ENCODE measurements around the gene HES2.

The HES2 gene

GRCh38 chr1:6414443-6414844 lies 5.3 kb downstream of the HES2 start:
- H3K79me1 ChIP-seq (ENCODE audit: low read length): no peaks in the 10 kb centered on the region
- peak; percentile 79 for DNase-seq
- H3K79me2 ChIP-seq (ENCODE audit: control insufficient read depth, insufficient read depth, low read length): no peaks in the 10 kb centered on the region
- no peak overlapping the region for H3K4me3 ChIP-seq (ENCODE audit: low read length)
- no peak overlapping the region for H2BK5ac ChIP-seq (ENCODE audit: low read length)
- WGBS (ENCODE audit: extremely low coverage, insufficient coverage, low lambda C conversion rate): no CpG with 5 or more reads among the region's 15 CpGs
- H3K23ac ChIP-seq (ENCODE audit: low read length): no peak overlapping the region
- no peak overlapping the region for H2BK15ac ChIP-seq (replicated peaks; ENCODE audit: low read depth)
- peak overlapping the region; percentile 6 for H3K56ac ChIP-seq (ENCODE audit: low read length)
- no peak overlapping the region for H2BK120ac ChIP-seq (ENCODE audit: low read depth, low read length)
- no peaks in the 10 kb centered on the region for H3K36me3 ChIP-seq (ENCODE audit: control insufficient read depth, insufficient read depth, low read length)
- H3K18ac ChIP-seq (ENCODE audit: low read length): no peak overlapping the region
- peaks cover 20% of the 10 kb centered on the region for H3K27me3 ChIP-seq (ENCODE audit: insufficient read depth, low read length, poor library complexity)
- H3K4me1 ChIP-seq (ENCODE audit: control insufficient read depth, low read depth, low read length): no peaks in the 10 kb centered on the region
- no peak overlapping the region for H3K9ac ChIP-seq (ENCODE audit: low read length)
- H3K4ac ChIP-seq (ENCODE audit: low read depth, low read length): no peak overlapping the region
- no peak overlapping the region for H2AK5ac ChIP-seq (ENCODE audit: low read length)
- H3K4me2 ChIP-seq (ENCODE audit: low read length): no peak overlapping the region
- no peak overlapping the region for H4K8ac ChIP-seq (ENCODE audit: low read depth, low read length)
- H4K5ac ChIP-seq (ENCODE audit: low read length): no peak overlapping the region
- H3K27ac ChIP-seq (ENCODE audit: low read depth, low read length): no peak overlapping the region

- Histone ChIP-seq H3K79me1 (ENCODE audit: low read length) (no peaks in the 10 kb centered on the region), H3K79me2 (ENCODE audit: control insufficient read depth, insufficient read depth, low read length) (no peaks in the 10 kb centered on the region), H4K5ac (ENCODE audit: low read length) (no peak overlapping the region), H3K23ac (ENCODE audit: low read length) (no peak overlapping the region), H2BK5ac (ENCODE audit: low read length) (no peak overlapping the region), H3K27me3 (ENCODE audit: insufficient read depth, low read length, poor library complexity) (peaks cover 7% of the 10 kb centered on the region), H3K27ac (ENCODE audit: low read depth, low read length) (no peak overlapping the region), H3K56ac (ENCODE audit: low read length) (no peak overlapping the region), H3K36me3 (ENCODE audit: control insufficient read depth, insufficient read depth, low read length) (no peaks in the 10 kb centered on the region), H2AK5ac (ENCODE audit: low read length) (no peak overlapping the region), H3K9ac (ENCODE audit: low read length) (no peak overlapping the region), H3K4me2 (ENCODE audit: low read length) (no peak overlapping the region), H3K18ac (ENCODE audit: low read length) (no peak overlapping the region), H2BK15ac (replicated peaks; ENCODE audit: low read depth) (no peak overlapping the region), H2BK120ac (ENCODE audit: low read depth, low read length) (no peak overlapping the region), H3K4me1 (ENCODE audit: control insufficient read depth, low read depth, low read length) (no peaks in the 10 kb centered on the region), H3K4me3 (ENCODE audit: low read length) (no peak overlapping the region), H4K8ac (ENCODE audit: low read depth, low read length) (no peak overlapping the region), H3K4ac (ENCODE audit: low read depth, low read length) (no peak overlapping the region)
- WGBS (ENCODE audit: extremely low coverage, insufficient coverage, low lambda C conversion rate): no CpG with 5 or more reads among the region's 6 CpGs
- no peak for DNase-seq
Measured at GRCh38 chr1:6412896-6413295, 6.8 kb downstream of the HES2 start.

GRCh38 chr1:6410248-6410893 lies 9.3 kb downstream of the HES2 start:
- H3K4me1 ChIP-seq (ENCODE audit: control insufficient read depth, low read depth, low read length): no peaks in the 10 kb centered on the region
- H2BK120ac ChIP-seq (ENCODE audit: low read depth, low read length): no peak overlapping the region
- H3K4ac ChIP-seq (ENCODE audit: low read depth, low read length): no peak overlapping the region
- no peaks in the 10 kb centered on the region for H3K79me1 ChIP-seq (ENCODE audit: low read length)
- no peak overlapping the region for H3K27ac ChIP-seq (ENCODE audit: low read depth, low read length)
- no peak for DNase-seq
- H3K23ac ChIP-seq (ENCODE audit: low read length): no peak overlapping the region
- no peaks in the 10 kb centered on the region for H3K27me3 ChIP-seq (ENCODE audit: insufficient read depth, low read length, poor library complexity)
- no peaks in the 10 kb centered on the region for H3K36me3 ChIP-seq (ENCODE audit: control insufficient read depth, insufficient read depth, low read length)
- H3K56ac ChIP-seq (ENCODE audit: low read length): no peak overlapping the region
- no CpG with 5 or more reads among the region's 13 CpGs for WGBS (ENCODE audit: extremely low coverage, insufficient coverage, low lambda C conversion rate)
- H3K79me2 ChIP-seq (ENCODE audit: control insufficient read depth, insufficient read depth, low read length): no peaks in the 10 kb centered on the region
- H2BK15ac ChIP-seq (replicated peaks; ENCODE audit: low read depth): no peak overlapping the region
- no peak overlapping the region for H3K4me2 ChIP-seq (ENCODE audit: low read length)
- H3K9ac ChIP-seq (ENCODE audit: low read length): no peak overlapping the region
- H3K4me3 ChIP-seq (ENCODE audit: low read length): no peak overlapping the region
- no peak overlapping the region for H2AK5ac ChIP-seq (ENCODE audit: low read length)
- no peak overlapping the region for H4K5ac ChIP-seq (ENCODE audit: low read length)
- no peak overlapping the region for H3K18ac ChIP-seq (ENCODE audit: low read length)
- no peak overlapping the region for H2BK5ac ChIP-seq (ENCODE audit: low read length)
- H4K8ac ChIP-seq (ENCODE audit: low read depth, low read length): no peak overlapping the region

- no peak overlapping the region for H2BK5ac ChIP-seq (ENCODE audit: low read length)
- no peak overlapping the region for H2BK120ac ChIP-seq (ENCODE audit: low read depth, low read length)
- WGBS (ENCODE audit: extremely low coverage, insufficient coverage, low lambda C conversion rate): no CpG with 5 or more reads among the region's 6 CpGs
- no peak overlapping the region for H3K9ac ChIP-seq (ENCODE audit: low read length)
- no peak overlapping the region for H2AK5ac ChIP-seq (ENCODE audit: low read length)
- H3K79me2 ChIP-seq (ENCODE audit: control insufficient read depth, insufficient read depth, low read length): no peaks in the 10 kb centered on the region
- no peak overlapping the region for H3K27ac ChIP-seq (ENCODE audit: low read depth, low read length)
- no peaks in the 10 kb centered on the region for H3K27me3 ChIP-seq (ENCODE audit: insufficient read depth, low read length, poor library complexity)
- H3K56ac ChIP-seq (ENCODE audit: low read length): no peak overlapping the region
- no peak overlapping the region for H3K23ac ChIP-seq (ENCODE audit: low read length)
- no peak overlapping the region for H3K4ac ChIP-seq (ENCODE audit: low read depth, low read length)
- H3K4me3 ChIP-seq (ENCODE audit: low read length): no peak overlapping the region
- no peak overlapping the region for H3K18ac ChIP-seq (ENCODE audit: low read length)
- no peak overlapping the region for H4K5ac ChIP-seq (ENCODE audit: low read length)
- H2BK15ac ChIP-seq (replicated peaks; ENCODE audit: low read depth): no peak overlapping the region
- H3K36me3 ChIP-seq (ENCODE audit: control insufficient read depth, insufficient read depth, low read length): no peaks in the 10 kb centered on the region
- no peak overlapping the region for H3K4me2 ChIP-seq (ENCODE audit: low read length)
- H4K8ac ChIP-seq (ENCODE audit: low read depth, low read length): no peak overlapping the region
- H3K4me1 ChIP-seq (ENCODE audit: control insufficient read depth, low read depth, low read length): no peaks in the 10 kb centered on the region
- H3K79me1 ChIP-seq (ENCODE audit: low read length): no peaks in the 10 kb centered on the region
- no peak for DNase-seq
Measured at GRCh38 chr1:6409733-6410132, 10.0 kb downstream of the HES2 start.

GRCh38 chr1:6409053-6409452 lies 10.7 kb downstream of the HES2 start:
- no peak overlapping the region for H3K56ac ChIP-seq (ENCODE audit: low read length)
- H3K36me3 ChIP-seq (ENCODE audit: control insufficient read depth, insufficient read depth, low read length): no peaks in the 10 kb centered on the region
- no CpG with 5 or more reads among the region's 4 CpGs for WGBS (ENCODE audit: extremely low coverage, insufficient coverage, low lambda C conversion rate)

GRCh38 chr1:6408023-6408422 lies 11.7 kb downstream of the HES2 start:
- H2AK5ac ChIP-seq (ENCODE audit: low read length): no peak overlapping the region
- H3K18ac ChIP-seq (ENCODE audit: low read length): no peak overlapping the region
- no peak overlapping the region for H3K4ac ChIP-seq (ENCODE audit: low read depth, low read length)
- H3K27me3 ChIP-seq (ENCODE audit: insufficient read depth, low read length, poor library complexity): no peaks in the 10 kb centered on the region
- H2BK120ac ChIP-seq (ENCODE audit: low read depth, low read length): no peak overlapping the region
- no peaks in the 10 kb centered on the region for H3K79me1 ChIP-seq (ENCODE audit: low read length)
- no peak overlapping the region for H4K8ac ChIP-seq (ENCODE audit: low read depth, low read length)
- H3K36me3 ChIP-seq (ENCODE audit: control insufficient read depth, insufficient read depth, low read length): no peaks in the 10 kb centered on the region
- WGBS (ENCODE audit: extremely low coverage, insufficient coverage, low lambda C conversion rate): no CpG with 5 or more reads among the region's 6 CpGs
- no peaks in the 10 kb centered on the region for H3K4me1 ChIP-seq (ENCODE audit: control insufficient read depth, low read depth, low read length)
- H3K27ac ChIP-seq (ENCODE audit: low read depth, low read length): no peak overlapping the region
- no peak overlapping the region for H4K5ac ChIP-seq (ENCODE audit: low read length)
- H2BK15ac ChIP-seq (replicated peaks; ENCODE audit: low read depth): no peak overlapping the region
- no peak overlapping the region for H2BK5ac ChIP-seq (ENCODE audit: low read length)
- DNase-seq: no peak
- H3K4me2 ChIP-seq (ENCODE audit: low read length): no peak overlapping the region
- no peak overlapping the region for H3K23ac ChIP-seq (ENCODE audit: low read length)
- H3K56ac ChIP-seq (ENCODE audit: low read length): no peak overlapping the region
- H3K9ac ChIP-seq (ENCODE audit: low read length): no peak overlapping the region
- no peaks in the 10 kb centered on the region for H3K79me2 ChIP-seq (ENCODE audit: control insufficient read depth, insufficient read depth, low read length)
- H3K4me3 ChIP-seq (ENCODE audit: low read length): no peak overlapping the region

More at GRCh38 chr1:6409053-6409452, 10.7 kb downstream of the HES2 start:
- H3K79me2 ChIP-seq (ENCODE audit: control insufficient read depth, insufficient read depth, low read length): no peaks in the 10 kb centered on the region
- no peak overlapping the region for H3K27ac ChIP-seq (ENCODE audit: low read depth, low read length)
- H4K8ac ChIP-seq (ENCODE audit: low read depth, low read length): no peak overlapping the region
- no peak for DNase-seq
- no peaks in the 10 kb centered on the region for H3K4me1 ChIP-seq (ENCODE audit: control insufficient read depth, low read depth, low read length)
- no peak overlapping the region for H3K4me2 ChIP-seq (ENCODE audit: low read length)
- H2BK5ac ChIP-seq (ENCODE audit: low read length): no peak overlapping the region
- no peak overlapping the region for H3K9ac ChIP-seq (ENCODE audit: low read length)
- H3K18ac ChIP-seq (ENCODE audit: low read length): no peak overlapping the region
- H2BK15ac ChIP-seq (replicated peaks; ENCODE audit: low read depth): no peak overlapping the region
- no peak overlapping the region for H4K5ac ChIP-seq (ENCODE audit: low read length)
- H3K27me3 ChIP-seq (ENCODE audit: insufficient read depth, low read length, poor library complexity): no peaks in the 10 kb centered on the region
- H2AK5ac ChIP-seq (ENCODE audit: low read length): no peak overlapping the region
- H3K4me3 ChIP-seq (ENCODE audit: low read length): no peak overlapping the region
- no peaks in the 10 kb centered on the region for H3K79me1 ChIP-seq (ENCODE audit: low read length)
- H3K23ac ChIP-seq (ENCODE audit: low read length): no peak overlapping the region
- no peak overlapping the region for H3K4ac ChIP-seq (ENCODE audit: low read depth, low read length)
- no peak overlapping the region for H2BK120ac ChIP-seq (ENCODE audit: low read depth, low read length)

Data from mesendoderm (in vitro differentiated cells).